Thyroid gland (tissue), 4 donors: ENCODE results near the gene ABCB8. TPM values are rescaled to one million over a fixed set of nuclear protein-coding genes. Genes with fewer than 3 reads are reported as not detected.

Experiments
- DNase-seq, 2 donors: peaks; one replicate each; pipeline ENCODE4 v3.0.0-alpha.2; 2019
- H3K27ac ChIP-seq, 3 donors: fragments of 200-600 bp; sonication (generic); 1 replicate in 2 of 3; 2 replicates in 1 of 3; pipeline ENCODE4 v1.5.1; 2016 to 2019; ENCODE audit warnings: mild to moderate bottlenecking in 1 of 3, moderate library complexity in 1 of 3
- H3K27me3 ChIP-seq: fragments of 200-600 bp; sonication (generic); one replicate; pipeline ENCODE4 v1.5.1; 2019
- H3K36me3 ChIP-seq, 2 donors: fragments of 200-600 bp; sonication (generic); one replicate each; pipeline ENCODE4 v1.5.1; 2016 to 2019
- H3K4me1 ChIP-seq, 2 donors: fragments of 200-600 bp; sonication (generic); one replicate each; pipeline ENCODE4 v1.5.1; 2017 to 2019
- H3K4me3 ChIP-seq, 3 donors: fragments of 200-600 bp; sonication (generic); replicated peaks in 1 of 3; 1 replicate in 2 of 3; 2 replicates in 1 of 3; pipeline ENCODE4 v1.5.1; 2016; ENCODE audit warnings: mild to moderate bottlenecking in 1 of 3
- H3K9me3 ChIP-seq: fragments of 200-600 bp; sonication (generic); one replicate; pipeline ENCODE4 v1.5.1; 2017
- POLR2A ChIP-seq, 2 donors: fragments of 450-650 bp; IDR thresholded peaks; one replicate each; pipeline ENCODE4 v1.6.1; 2017; ENCODE audit warnings: antibody characterized with exemption in 2 of 2, mild to moderate bottlenecking in 2 of 2, moderate library complexity in 1 of 2
- WGBS, 2 donors: methylation state at CpG; one replicate each; pipeline ENCODE4 v1.1.5; 2017; 5-methylcytosine and 5-hydroxymethylcytosine counted together
- intact Hi-C: fragments of 100-400 bp; cut with DNase I; formaldehyde crosslinking; loops from one replicate; pipeline ENCODE4 v1.15.1; 2023
- total RNA-seq, 4 donors: library from RNA; depleted of rRNA; stranded (reverse); fragments of >200 nt; gene quantifications; one replicate each; pipeline ENCODE4 v1.2.3, GENCODE V29; 2016
- TF ChIP-seq, protein P1 (sequence below), 6 experiments: fragments of 200-600 bp in 3 of 6; fragments of 450-650 bp in 3 of 6; sonication (generic) in 3 of 6; IDR thresholded peaks; one replicate each; pipeline ENCODE4 v1.5.1; 2016 to 2019; ENCODE audit warnings: antibody characterized with exemption in 6 of 6, mild to moderate bottlenecking in 2 of 6, inconsistent platforms in 1 of 6, moderate library complexity in 1 of 6

Gene ABCB8
- total RNA-seq, 4 donors from 2014 or later: 39.0 to 74.2 (median 60.9) TPM

DNA sequence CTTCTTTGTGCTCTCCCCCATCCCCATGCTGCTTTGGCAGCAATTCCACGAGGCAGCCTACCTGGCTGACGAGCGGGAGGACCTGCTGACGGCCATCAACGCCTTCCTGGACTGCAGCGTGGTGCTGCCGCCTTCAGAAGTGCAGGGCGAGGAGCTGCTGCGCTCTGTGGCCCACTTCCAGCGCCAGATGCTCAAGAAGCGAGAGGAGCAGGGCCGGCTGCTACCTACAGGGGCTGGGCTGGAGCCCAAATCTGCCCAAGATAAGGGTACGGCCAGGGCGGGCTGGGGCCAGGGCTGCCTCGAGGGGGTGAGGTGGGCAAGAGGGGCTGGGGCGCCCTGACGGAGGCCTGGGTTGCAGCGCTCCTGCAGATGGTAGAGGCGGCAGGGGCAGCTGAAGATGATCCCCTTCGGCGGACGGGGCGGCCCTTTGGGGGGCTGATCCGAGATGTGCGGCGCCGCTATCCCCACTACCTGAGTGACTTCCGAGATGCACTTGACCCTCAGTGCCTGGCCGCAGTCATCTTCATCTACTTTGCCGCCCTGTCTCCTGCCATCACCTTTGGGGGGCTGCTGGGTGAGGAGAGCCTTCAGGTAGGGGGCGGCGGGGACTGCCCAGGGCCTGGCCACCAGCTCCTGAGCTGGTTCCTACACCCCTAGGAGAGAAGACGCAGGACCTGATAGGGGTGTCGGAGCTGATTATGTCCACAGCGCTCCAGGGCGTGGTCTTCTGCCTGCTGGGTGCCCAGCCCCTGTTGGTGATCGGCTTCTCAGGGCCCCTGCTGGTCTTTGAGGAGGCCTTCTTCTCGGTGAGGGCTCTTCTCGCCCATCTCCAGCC, 43.0 kb downstream of the ABCB8 start:
- Histone ChIP-seq H3K27me3 (no peaks in the 10 kb centered on the region), H3K36me3 (peaks cover 82 to 88% of the 10 kb centered on the region in 2 donors), H3K9me3 (no peaks in the 10 kb centered on the region), H3K4me1 (no peaks in the 10 kb centered on the region), H3K27ac (no peak overlapping the region), H3K4me3 (no peak overlapping the region)
- WGBS, 2 donors: 95 to 96% methylated on average over 20 to 37 of the region's 39 CpGs
- no peak for DNase-seq
- intact Hi-C loops: no loop called here
- TF ChIP-seq, protein P1, sequence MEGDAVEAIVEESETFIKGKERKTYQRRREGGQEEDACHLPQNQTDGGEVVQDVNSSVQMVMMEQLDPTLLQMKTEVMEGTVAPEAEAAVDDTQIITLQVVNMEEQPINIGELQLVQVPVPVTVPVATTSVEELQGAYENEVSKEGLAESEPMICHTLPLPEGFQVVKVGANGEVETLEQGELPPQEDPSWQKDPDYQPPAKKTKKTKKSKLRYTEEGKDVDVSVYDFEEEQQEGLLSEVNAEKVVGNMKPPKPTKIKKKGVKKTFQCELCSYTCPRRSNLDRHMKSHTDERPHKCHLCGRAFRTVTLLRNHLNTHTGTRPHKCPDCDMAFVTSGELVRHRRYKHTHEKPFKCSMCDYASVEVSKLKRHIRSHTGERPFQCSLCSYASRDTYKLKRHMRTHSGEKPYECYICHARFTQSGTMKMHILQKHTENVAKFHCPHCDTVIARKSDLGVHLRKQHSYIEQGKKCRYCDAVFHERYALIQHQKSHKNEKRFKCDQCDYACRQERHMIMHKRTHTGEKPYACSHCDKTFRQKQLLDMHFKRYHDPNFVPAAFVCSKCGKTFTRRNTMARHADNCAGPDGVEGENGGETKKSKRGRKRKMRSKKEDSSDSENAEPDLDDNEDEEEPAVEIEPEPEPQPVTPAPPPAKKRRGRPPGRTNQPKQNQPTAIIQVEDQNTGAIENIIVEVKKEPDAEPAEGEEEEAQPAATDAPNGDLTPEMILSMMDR (IDR thresholded peaks at IDR 0.05): no peak
- no peak for TF ChIP-seq POLR2A (IDR thresholded peaks at IDR 0.05)

DNA sequence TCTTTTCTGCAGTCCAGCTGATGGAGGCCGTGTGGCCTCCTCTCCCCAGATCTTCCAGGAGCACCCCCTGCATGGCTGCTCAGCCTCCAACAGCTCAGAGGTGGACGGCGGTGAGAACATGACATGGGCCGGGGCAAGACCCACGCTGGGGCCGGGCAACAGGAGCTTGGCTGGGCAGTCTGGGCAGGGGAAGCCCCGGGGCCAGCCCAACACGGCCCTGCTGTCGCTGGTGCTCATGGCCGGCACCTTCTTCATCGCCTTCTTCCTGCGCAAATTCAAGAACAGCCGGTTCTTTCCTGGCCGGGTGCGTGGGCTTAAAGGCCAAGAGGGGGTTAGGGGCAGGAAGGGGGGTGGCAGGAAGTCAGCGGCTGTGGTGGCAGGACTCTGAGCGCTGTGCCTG, 45.7 kb downstream of the ABCB8 start:
- intact Hi-C loops: no loop called here
- 90 to 94% methylated on average over 13 to 17 of the region's 17 CpGs for WGBS, 2 donors
- Histone ChIP-seq H3K4me3 (no peak overlapping the region), H3K27ac (no peak overlapping the region), H3K9me3 (no peaks in the 10 kb centered on the region), H3K27me3 (no peaks in the 10 kb centered on the region), H3K4me1 (peaks cover 0 to 5% of the 10 kb centered on the region in 2 donors), H3K36me3 (peaks cover 59 to 65% of the 10 kb centered on the region in 2 donors)
- TF ChIP-seq POLR2A (IDR thresholded peaks at IDR 0.05): no peak
- TF ChIP-seq, protein P1 (IDR thresholded peaks at IDR 0.05): no peak
- no peak for DNase-seq

DNA sequence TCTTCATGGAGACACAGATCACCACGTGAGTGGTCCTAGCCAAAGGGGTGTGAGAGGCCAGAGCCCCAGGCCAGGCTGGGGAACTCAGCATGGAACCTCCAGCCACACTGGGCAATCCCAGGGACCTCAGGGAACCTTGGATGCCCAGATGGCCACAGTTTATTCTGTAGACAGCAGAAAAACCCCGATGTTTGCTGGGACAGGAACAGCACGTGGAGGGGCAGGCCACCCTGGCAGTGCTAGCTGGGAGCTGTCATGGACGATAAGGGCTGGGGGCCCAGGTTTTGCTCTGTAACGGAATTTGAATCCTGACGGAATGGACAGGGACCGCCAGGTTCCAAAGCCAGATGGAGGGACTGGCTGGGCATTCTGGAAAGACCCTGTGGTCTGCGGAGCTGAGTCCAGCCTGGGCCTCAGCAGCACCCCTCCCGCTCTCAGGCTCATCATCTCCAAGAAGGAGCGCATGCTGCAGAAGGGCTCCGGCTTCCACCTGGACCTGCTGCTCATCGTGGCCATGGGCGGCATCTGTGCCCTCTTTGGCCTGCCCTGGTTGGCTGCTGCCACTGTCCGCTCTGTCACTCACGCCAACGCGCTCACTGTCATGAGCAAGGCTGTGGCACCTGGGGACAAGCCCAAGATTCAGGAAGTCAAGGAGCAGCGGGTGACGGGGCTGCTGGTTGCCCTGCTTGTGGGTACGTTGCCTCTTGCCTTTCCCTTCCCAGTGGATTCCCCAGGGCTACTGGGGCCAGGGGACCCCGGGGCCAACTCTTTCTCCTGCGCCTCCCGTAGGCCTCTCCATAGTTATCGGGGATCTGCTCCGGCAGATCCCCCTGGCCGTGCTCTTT, 46.8 kb downstream of the ABCB8 start:
- intact Hi-C loops: no loop called here
- Histone ChIP-seq H3K9me3 (no peaks in the 10 kb centered on the region), H3K36me3 (peaks cover 55 to 56% of the 10 kb centered on the region in 2 donors), H3K4me1 (peaks cover 9 to 15% of the 10 kb centered on the region in 2 donors), H3K27ac (no peak overlapping the region), H3K4me3 (no peak overlapping the region), H3K27me3 (no peaks in the 10 kb centered on the region)
- WGBS, 2 donors: 94% methylated on average over 23 to 26 of the region's 26 CpGs
- TF ChIP-seq, protein P1 (IDR thresholded peaks at IDR 0.05): no peak
- TF ChIP-seq POLR2A (IDR thresholded peaks at IDR 0.05): no peak
- no peak for DNase-seq

DNA sequence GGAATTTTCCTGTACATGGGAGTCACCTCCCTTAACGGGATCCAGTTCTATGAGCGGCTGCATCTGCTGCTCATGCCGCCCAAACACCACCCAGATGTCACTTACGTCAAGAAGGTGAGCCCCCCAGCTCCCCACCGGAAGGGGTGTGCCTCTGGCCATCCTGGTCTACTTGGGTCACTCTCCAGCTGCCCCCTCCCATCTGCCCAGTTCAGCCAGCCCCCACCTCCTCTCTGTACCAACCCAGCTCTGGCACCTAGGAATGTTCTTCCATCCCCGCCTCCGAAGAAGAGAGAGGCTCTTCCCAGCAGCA, 47.4 kb downstream of the ABCB8 start:
- peaks cover 49 to 50% of the 10 kb centered on the region in 2 donors for H3K36me3 ChIP-seq
- 89% methylated on average over 7 of the region's 7 CpGs for WGBS, 2 donors
- no peak overlapping the region for H3K27ac ChIP-seq
- no peaks in the 10 kb centered on the region for H3K9me3 ChIP-seq
- DNase-seq: no peak
- TF ChIP-seq, protein P1 (IDR thresholded peaks at IDR 0.05): no peak
- TF ChIP-seq POLR2A (IDR thresholded peaks at IDR 0.05): no peak
- H3K4me1 ChIP-seq: peaks cover 9 to 15% of the 10 kb centered on the region in 2 donors
- intact Hi-C loops: no loop called here
- H3K27me3 ChIP-seq: no peaks in the 10 kb centered on the region
- H3K4me3 ChIP-seq: no peak overlapping the region
